HepG2 (cell line): ENCODE data around the gene ACCS. TPM values are rescaled to one million over a fixed set of nuclear protein-coding genes. Genes with fewer than 3 reads are reported as not detected.

Source experiments
- ATAC-seq: fragments of 200-7000 bp; cut with Tn5 transposase; 3 replicates; pipeline ENCODE4 v1.9.1; 2020; ENCODE audit warnings: mild to moderate bottlenecking, moderate library complexity
- BruUV-seq: library from RNA; stranded (reverse); fragments of 400-500 nt; replicated peaks from 2 replicates; lab custom pipeline; 2021; lab: Mats Ljungman, UMichigan
- CTCF ChIA-PET: fragments of 300-600 bp; formaldehyde crosslinking; extraction: SDS; loops from one replicate; lab custom pipeline; 2021; ENCODE audit warnings: low total read pairs, inconsistent platforms, low intra/inter-chr PET ratio; lab: Yijun Ruan, JAX
- POLR2A ChIA-PET: fragments of 350-600 bp; sonication (Branson Sonifier 250); formaldehyde crosslinking; loops from one replicate; lab custom pipeline; 2020; ENCODE audit warnings: antibody characterized with exemption, inconsistent platforms; lab: Yijun Ruan, JAX
- DNase-seq: peaks from one replicate; pipeline ENCODE4 v3.0.0-alpha.2; 2015; ENCODE audit warnings: low spot score
- FAIRE-seq: peaks from 3 replicates; lab custom pipeline; 2011; peaks lifted over from hg19 to GRCh38; lab: Jason Lieb, UNC
- H2AFZ ChIP-seq: one replicate; pipeline ENCODE4 v1.6.1; 2011; ENCODE audit warnings: low read length, inconsistent platforms
- H3K27ac ChIP-seq: fragments of 300-600 bp; 3 replicates; pipeline ENCODE4 v1.8.0; 2011; ENCODE audit warnings: mixed run types, mild to moderate bottlenecking, mixed read lengths, low read length, inconsistent platforms; ENCODE audit not compliant: insufficient read depth; ENCODE audit errors: extremely low read length
- H3K27me3 ChIP-seq, 2 experiments: fragments of 200-600 bp in 1 of 2; 2 replicates in 1 of 2; 3 replicates in 1 of 2; pipeline versions ENCODE4 v1.6.0 to v1.8.0; 2011; ENCODE audit warnings: low read length in 2 of 2, mild to moderate bottlenecking in 2 of 2, moderate library complexity in 2 of 2, inconsistent platforms in 1 of 2; ENCODE audit not compliant: insufficient read depth in 2 of 2, control insufficient read depth in 1 of 2
- H3K36me3 ChIP-seq, 2 experiments: fragments of 200-600 bp in 1 of 2; replicated peaks in 1 of 2; 2 replicates in 1 of 2; 3 replicates in 1 of 2; pipeline versions ENCODE4 v1.5.1 to v1.8.0; 2011; ENCODE audit warnings: low read length in 2 of 2, inconsistent platforms in 1 of 2; ENCODE audit not compliant: insufficient read depth in 2 of 2, control insufficient read depth in 1 of 2
- H3K4me1 ChIP-seq: 2 replicates; pipeline ENCODE4 v1.5.1; 2012; ENCODE audit warnings: low read length, inconsistent platforms; ENCODE audit not compliant: insufficient read depth
- H3K4me2 ChIP-seq: 2 replicates; pipeline ENCODE4 v1.6.0; 2011; ENCODE audit warnings: low read depth, low read length, inconsistent platforms
- H3K4me3 ChIP-seq, 3 experiments: fragments of 200-600 bp in 1 of 3; sonication (generic), shearing (Covaris generic) in 1 of 3; replicated peaks in 1 of 3; 2 replicates each; pipeline ENCODE4 v1.5.1; 2011 to 2016; ENCODE audit warnings: low read length in 3 of 3, inconsistent platforms in 2 of 3, low read depth in 2 of 3, mild to moderate bottlenecking in 2 of 3, control low read depth in 1 of 3, mixed read lengths in 1 of 3; ENCODE audit not compliant: insufficient read depth in 1 of 3
- H3K79me2 ChIP-seq: one replicate; pipeline ENCODE4 v1.6.1; 2011; ENCODE audit warnings: low read length, inconsistent platforms; ENCODE audit not compliant: insufficient read depth
- H3K9ac ChIP-seq: 2 replicates; pipeline ENCODE4 v1.6.0; 2011; ENCODE audit warnings: mild to moderate bottlenecking, low read depth, low read length, inconsistent platforms; ENCODE audit not compliant: insufficient read depth
- H3K9me3 ChIP-seq: 2 replicates; pipeline ENCODE4 v1.5.1; 2012; ENCODE audit warnings: mild to moderate bottlenecking, low read length
- H4K20me1 ChIP-seq: 2 replicates; pipeline ENCODE4 v1.6.0; 2011; ENCODE audit warnings: inconsistent platforms, mild to moderate bottlenecking, low read length, moderate library complexity; ENCODE audit not compliant: insufficient read depth
- AGO1 ChIP-seq: fragments of 200-400 bp; formaldehyde crosslinking; IDR thresholded peaks from 2 replicates; pipeline ENCODE4 v1.6.1; 2017; ENCODE audit warnings: mild to moderate bottlenecking, low read depth, low read length, moderate library complexity; ENCODE audit not compliant: poor library complexity, severe bottlenecking
- ARNT2 ChIP-seq: sonication (generic); formaldehyde crosslinking; IDR thresholded peaks from 2 replicates; pipeline ENCODE4 v1.8.0; 2022; ENCODE audit warnings: mild to moderate bottlenecking, low read depth, missing genetic modification reagents, moderate library complexity
- DMAP1 ChIP-seq: IDR thresholded peaks from 2 replicates; pipeline ENCODE4 v1.6.1; 2016
- ELF3 ChIP-seq: IDR thresholded peaks from 2 replicates; pipeline ENCODE4 v1.6.1; 2016; ENCODE audit warnings: missing genetic modification reagents, missing compliant biosample characterization
- FOXO1 ChIP-seq: sonication (generic); formaldehyde crosslinking; IDR thresholded peaks from 2 replicates; pipeline ENCODE4 v1.4.0; 2020; ENCODE audit warnings: missing genetic modification reagents
- FOXP1 ChIP-seq, 2 experiments: fragments of 450-650 bp in 1 of 2; IDR thresholded peaks; 2 replicates each; pipeline ENCODE4 v1.6.1; 2017 to 2018; ENCODE audit warnings: antibody characterized with exemption in 1 of 2
- HES4 ChIP-seq: sonication (generic); formaldehyde crosslinking; IDR thresholded peaks from 2 replicates; pipeline ENCODE4 v1.9.0; 2021; ENCODE audit warnings: mild to moderate bottlenecking, missing genetic modification reagents, borderline replicate concordance
- MIER2 ChIP-seq: IDR thresholded peaks from 2 replicates; pipeline ENCODE4 v1.6.1; 2016; ENCODE audit warnings: missing biosample characterization, missing genetic modification reagents
- MTA1 ChIP-seq: sonication (generic); formaldehyde crosslinking; IDR thresholded peaks from 2 replicates; pipeline ENCODE4 v1.4.0; 2020; ENCODE audit warnings: missing genetic modification reagents, mild to moderate bottlenecking, borderline replicate concordance
- PHF20 ChIP-seq: sonication (generic); formaldehyde crosslinking; IDR thresholded peaks from 2 replicates; pipeline ENCODE4 v1.5.0; 2020; ENCODE audit warnings: mild to moderate bottlenecking, missing genetic modification reagents
- RARA ChIP-seq: IDR thresholded peaks from 2 replicates; pipeline ENCODE4 v1.6.1; 2016; ENCODE audit warnings: missing genetic modification reagents, missing compliant biosample characterization
- TEAD3 ChIP-seq: optimal IDR thresholded peaks from 2 replicates; pipeline ENCODE3; 2016; ENCODE audit warnings: borderline replicate concordance
- XRCC5 ChIP-seq: fragments of 200-400 bp; formaldehyde crosslinking; optimal IDR thresholded peaks from 2 replicates; pipeline ENCODE3; 2017; ENCODE audit warnings: mild to moderate bottlenecking, low read length
- ZBTB38 ChIP-seq: sonication (generic); formaldehyde crosslinking; IDR thresholded peaks from 2 replicates; pipeline ENCODE4 v1.5.1; 2020; ENCODE audit warnings: mild to moderate bottlenecking, missing genetic modification reagents
- ZNF777 ChIP-seq: sonication (generic); formaldehyde crosslinking; IDR thresholded peaks from 2 replicates; pipeline ENCODE4 v1.4.0; 2020; ENCODE audit warnings: missing genetic modification reagents
- ZNF790 ChIP-seq: sonication (generic); formaldehyde crosslinking; IDR thresholded peaks from 2 replicates; pipeline ENCODE4 v1.8.0; 2022; ENCODE audit warnings: missing genetic modification reagents, mild to moderate bottlenecking, borderline replicate concordance
- WGBS: methylation state at CpG from one replicate; pipeline ENCODE4 v1.1.6; 2017; ENCODE audit warnings: low lambda C conversion rate; 5-methylcytosine and 5-hydroxymethylcytosine counted together
- in situ Hi-C: cut with HindIII; loops from 2 replicates; pipeline ENCODE4 v1.10.0; 2017; ENCODE audit warnings: low pct_unique_long_range_greater_than_20kb; ENCODE audit not compliant: extremely low pct_ligation_motif_present
- intact Hi-C: fragments of 100-400 bp; cut with micrococcal nuclease; formaldehyde crosslinking; loops from one replicate; pipeline ENCODE4 v1.10.0; 2022; ENCODE audit not compliant: unreplicated experiment
- polyA plus RNA-seq, 8 experiments: library from polyadenylated mRNA; depleted of rRNA in 3 of 8; stranded (reverse) in 7 of 8; unstranded in 1 of 8; fragments of >200 nt; fragmentation: Illumina TruSeq in 4 of 8; extraction: Trizol in 4 of 8; gene quantifications; 2 replicates each; pipeline versions ENCODE4 v1.2.1 to v1.2.3, GENCODE V29; 2011 to 2016; ENCODE audit warnings: low read depth in 4 of 8, missing spikeins in 1 of 8, mixed read lengths in 1 of 8; ENCODE audit not compliant: insufficient read depth in 1 of 8
- total RNA-seq, 5 experiments: library from RNA; depleted of rRNA; stranded (reverse); fragments of >200 nt; fragmentation: Illumina TruSeq; extraction: Trizol; gene quantifications; 2 replicates each; pipeline ENCODE4 v1.2.3, GENCODE V29; 2016; ENCODE audit warnings: low read depth in 1 of 5
- TF ChIP-seq, protein P1 (sequence below): sonication (generic); formaldehyde crosslinking; IDR thresholded peaks from 2 replicates; pipeline ENCODE4 v1.5.0; 2020; ENCODE audit warnings: mild to moderate bottlenecking, missing genetic modification reagents, borderline replicate concordance
- TF ChIP-seq, protein P2 (sequence below): IDR thresholded peaks from 2 replicates; pipeline ENCODE4 v1.6.1; 2016; ENCODE audit warnings: mild to moderate bottlenecking

Gene ACCS
- total and polyA plus RNA-seq, 2 of the 13 experiments (the other 11 are each of a cell fraction or from before 2014, with no cell fraction given) = 0.55 to 0.59 TPM

DNA sequence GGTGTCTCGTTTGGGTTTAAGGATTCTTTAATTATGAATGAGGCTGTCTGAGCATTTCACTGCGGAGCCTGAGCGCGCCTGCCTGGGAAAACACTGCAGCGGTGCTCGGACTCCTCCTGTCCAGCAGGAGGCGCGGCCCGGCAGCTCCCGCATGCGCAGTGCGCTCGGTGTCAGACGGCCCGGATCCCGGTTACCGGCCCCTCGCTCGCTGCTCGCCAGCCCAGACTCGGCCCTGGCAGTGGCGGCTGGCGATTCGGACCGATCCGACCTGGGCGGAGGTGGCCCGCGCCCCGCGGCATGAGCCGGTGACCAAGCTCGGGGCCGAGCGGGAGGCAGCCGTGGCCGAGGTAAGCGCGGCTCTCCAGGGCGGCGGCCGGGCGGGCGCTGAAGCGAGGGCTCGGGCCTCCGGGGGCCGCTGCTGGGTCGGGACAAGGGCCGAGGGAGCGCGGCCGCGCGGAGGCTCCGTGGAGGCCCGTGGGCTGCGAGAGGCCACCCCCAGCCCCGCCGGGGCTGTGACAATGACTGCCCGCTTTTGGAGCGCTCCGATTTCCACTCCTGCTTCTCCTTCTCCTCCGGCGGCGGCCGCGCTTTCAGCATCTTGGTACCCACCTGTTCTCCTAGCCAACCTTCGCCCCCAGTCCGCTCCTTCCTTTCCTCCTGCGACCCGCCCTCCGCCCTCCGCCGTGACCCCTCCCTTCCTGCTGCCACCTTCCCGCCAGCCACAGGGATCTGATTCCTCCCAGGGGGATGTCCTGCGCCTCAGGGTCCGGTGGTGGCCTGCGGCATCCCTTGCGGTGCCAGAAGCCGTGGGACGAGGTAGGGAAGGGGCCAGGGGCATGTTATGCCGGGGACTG, 29.7 kb downstream of the ACCS start, which contains the start of gene EXT2:
EXT2 (plus strand) TSS at position 173 of the 854 bp plus-strand sequence. CDS start 12,035 bp downstream, outside the sequence.
- Histone ChIP-seq H3K79me2 (no peaks in the 10 kb centered on the region), H3K36me3 (no peaks in the 10 kb centered on the region; a peak in 1 of 5 replicates), H2AFZ (no peak within 1 kb of the TSS), H3K27ac (peak within 1 kb of the TSS; percentile 55), H3K27me3 (no peaks in the 10 kb centered on the region), H3K9me3 (no peaks in the 10 kb centered on the region), H3K4me1 (peaks cover 19% of the 10 kb centered on the region), H3K4me3 (peak within 1 kb of the TSS; percentile 80 to 96 (median 90)), H4K20me1 (no peaks in the 10 kb centered on the region), H3K9ac (peak within 1 kb of the TSS; percentile 83), H3K4me2 (peak within 1 kb of the TSS; percentile 71)
- CTCF ChIA-PET = interaction anchor here (1.3 to 2.8 kb wide), 3 partner anchors 14 to 443 kb away, joined by 4 to 17 read pairs (median 7); no protein-coding TSS in a partner anchor
- 3% methylated on average over 29 of the region's 83 CpGs for WGBS
- POLR2A ChIA-PET = interaction anchor here (0.6 to 1.1 kb wide), 3 partner anchors 10 to 227 kb away, joined by 3 to 4 read pairs (median 3); no protein-coding TSS in a partner anchor
- BruUV-seq = no TSS peak
- DNase-seq (peak; percentile 66), FAIRE-seq (peak; percentile 32), ATAC-seq (peak; percentile 94)
- in situ Hi-C loops (loop anchor here (10.0 kb wide), 1 partner anchor 439 kb away; no protein-coding TSS in a partner anchor), intact Hi-C loops (loop anchor here (1.0 kb wide), 1 partner anchor 443 kb away; no protein-coding TSS in a partner anchor)
- TF ChIP-seq ZNF777 (CRISPR knock-in tag) = peak; percentile 57
- peak; percentile 90 for TF ChIP-seq XRCC5
- TF ChIP-seq HES4 = peak; percentile 35; the same call in 1 of the 2 replicates
- TF ChIP-seq FOXO1 (CRISPR knock-in tag) = peak; percentile 16; the same call in 1 of the 2 replicates
- peak; percentile 16; the same call in 1 of the 2 replicates for TF ChIP-seq ARNT2 (CRISPR knock-in tag)
- TF ChIP-seq TEAD3 (CRISPR knock-in tag) = peak; percentile 46
- TF ChIP-seq, protein P1, sequence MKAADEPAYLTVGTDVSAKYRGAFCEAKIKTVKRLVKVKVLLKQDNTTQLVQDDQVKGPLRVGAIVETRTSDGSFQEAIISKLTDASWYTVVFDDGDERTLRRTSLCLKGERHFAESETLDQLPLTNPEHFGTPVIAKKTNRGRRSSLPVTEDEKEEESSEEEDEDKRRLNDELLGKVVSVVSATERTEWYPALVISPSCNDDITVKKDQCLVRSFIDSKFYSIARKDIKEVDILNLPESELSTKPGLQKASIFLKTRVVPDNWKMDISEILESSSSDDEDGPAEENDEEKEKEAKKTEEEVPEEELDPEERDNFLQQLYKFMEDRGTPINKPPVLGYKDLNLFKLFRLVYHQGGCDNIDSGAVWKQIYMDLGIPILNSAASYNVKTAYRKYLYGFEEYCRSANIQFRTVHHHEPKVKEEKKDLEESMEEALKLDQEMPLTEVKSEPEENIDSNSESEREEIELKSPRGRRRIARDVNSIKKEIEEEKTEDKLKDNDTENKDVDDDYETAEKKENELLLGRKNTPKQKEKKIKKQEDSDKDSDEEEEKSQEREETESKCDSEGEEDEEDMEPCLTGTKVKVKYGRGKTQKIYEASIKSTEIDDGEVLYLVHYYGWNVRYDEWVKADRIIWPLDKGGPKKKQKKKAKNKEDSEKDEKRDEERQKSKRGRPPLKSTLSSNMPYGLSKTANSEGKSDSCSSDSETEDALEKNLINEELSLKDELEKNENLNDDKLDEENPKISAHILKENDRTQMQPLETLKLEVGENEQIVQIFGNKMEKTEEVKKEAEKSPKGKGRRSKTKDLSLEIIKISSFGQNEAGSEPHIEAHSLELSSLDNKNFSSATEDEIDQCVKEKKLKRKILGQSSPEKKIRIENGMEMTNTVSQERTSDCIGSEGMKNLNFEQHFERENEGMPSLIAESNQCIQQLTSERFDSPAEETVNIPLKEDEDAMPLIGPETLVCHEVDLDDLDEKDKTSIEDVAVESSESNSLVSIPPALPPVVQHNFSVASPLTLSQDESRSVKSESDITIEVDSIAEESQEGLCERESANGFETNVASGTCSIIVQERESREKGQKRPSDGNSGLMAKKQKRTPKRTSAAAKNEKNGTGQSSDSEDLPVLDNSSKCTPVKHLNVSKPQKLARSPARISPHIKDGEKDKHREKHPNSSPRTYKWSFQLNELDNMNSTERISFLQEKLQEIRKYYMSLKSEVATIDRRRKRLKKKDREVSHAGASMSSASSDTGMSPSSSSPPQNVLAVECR (CRISPR knock-in tag) = no peak; the same call in 1 of the 2 replicates
- 0 out of 2 replicates have a peak, but pooled peaks have one; percentile 8 for TF ChIP-seq RARA (CRISPR knock-in tag)
- TF ChIP-seq, protein P2, sequence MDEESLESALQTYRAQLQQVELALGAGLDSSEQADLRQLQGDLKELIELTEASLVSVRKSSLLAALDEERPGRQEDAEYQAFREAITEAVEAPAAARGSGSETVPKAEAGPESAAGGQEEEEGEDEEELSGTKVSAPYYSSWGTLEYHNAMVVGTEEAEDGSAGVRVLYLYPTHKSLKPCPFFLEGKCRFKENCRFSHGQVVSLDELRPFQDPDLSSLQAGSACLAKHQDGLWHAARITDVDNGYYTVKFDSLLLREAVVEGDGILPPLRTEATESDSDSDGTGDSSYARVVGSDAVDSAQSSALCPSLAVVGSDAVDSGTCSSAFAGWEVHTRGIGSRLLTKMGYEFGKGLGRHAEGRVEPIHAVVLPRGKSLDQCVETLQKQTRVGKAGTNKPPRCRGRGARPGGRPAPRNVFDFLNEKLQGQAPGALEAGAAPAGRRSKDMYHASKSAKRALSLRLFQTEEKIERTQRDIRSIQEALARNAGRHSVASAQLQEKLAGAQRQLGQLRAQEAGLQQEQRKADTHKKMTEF (CRISPR knock-in tag) = peak; percentile 63; the same call in 1 of the 2 replicates
- TF ChIP-seq ZNF790 (CRISPR knock-in tag) = 0 out of 2 replicates have a peak, but pooled peaks have one; percentile 55
- peak; percentile 32; the same call in 1 of the 2 replicates for TF ChIP-seq ZBTB38
- TF ChIP-seq DMAP1 = peak; percentile 48; the same call in 1 of the 2 replicates
- no peak for TF ChIP-seq MIER2 (CRISPR knock-in tag)
- TF ChIP-seq ELF3 (CRISPR knock-in tag) = 0 out of 2 replicates have a peak, but pooled peaks have one; percentile 33
- peak; percentile 32 for TF ChIP-seq AGO1
- peak; percentile 66 for TF ChIP-seq PHF20 (CRISPR knock-in tag)
- no peak for TF ChIP-seq FOXP1 (IDR thresholded peaks at IDR 0.05)
- no peak for TF ChIP-seq FOXP1 (CRISPR knock-in tag; IDR thresholded peaks at IDR 0.05)
- no peak for TF ChIP-seq MTA1 (CRISPR knock-in tag)
